AG04450 (cell line): ENCODE measurements around the gene NTNG2. TPM values are rescaled to one million over a fixed set of nuclear protein-coding genes. Genes with fewer than 3 reads are reported as not detected.

ENCODE experiments used
- CTCF ChIA-PET: fragments of 300-600, 350-600 bp; formaldehyde crosslinking; extraction: SDS; loops from one replicate; lab custom pipeline; 2022; ENCODE audit warnings: antibody characterized with exemption, inconsistent platforms; lab: Charles Lee
- POLR2A ChIA-PET: fragments of 350-600 bp; formaldehyde crosslinking; extraction: SDS; loops from one replicate; lab custom pipeline; 2021; ENCODE audit warnings: antibody characterized with exemption, inconsistent platforms; lab: Yijun Ruan, JAX
- DNase-seq: peaks from one replicate; pipeline ENCODE4 v3.0.0-alpha.2; 2011; ENCODE audit warnings: low read depth, low spot score
- H3K27ac ChIP-seq: one replicate; pipeline ENCODE4 v1.5.1; 2012; ENCODE audit warnings: low read depth, low read length, control low read depth
- H3K27me3 ChIP-seq: one replicate; pipeline ENCODE4 v1.6.0; 2012; ENCODE audit warnings: low read length; ENCODE audit not compliant: control insufficient read depth, insufficient read depth
- H3K4me3 ChIP-seq: 2 replicates; pipeline ENCODE4 v1.5.1; 2011; ENCODE audit warnings: mild to moderate bottlenecking, low read depth, low read length, control low read depth
- H3K9me3 ChIP-seq: 2 replicates; pipeline ENCODE4 v1.5.1; 2012; ENCODE audit warnings: low read length; ENCODE audit not compliant: control insufficient read depth, insufficient read depth
- CTCF ChIP-seq: IDR thresholded peaks from 2 replicates; pipeline ENCODE4 v1.5.1; 2011; ENCODE audit warnings: low read depth, low read length, control low read depth, inconsistent platforms
- polyA plus RNA-seq: library from polyadenylated mRNA; depleted of rRNA; stranded (reverse); fragments of >200 nt; gene quantifications from 2 replicates; pipeline ENCODE4 v1.2.3, GENCODE V29; 2011

The NTNG2 gene
- polyA plus RNA-seq, 1 experiment, result 0.93 TPM

DNA sequence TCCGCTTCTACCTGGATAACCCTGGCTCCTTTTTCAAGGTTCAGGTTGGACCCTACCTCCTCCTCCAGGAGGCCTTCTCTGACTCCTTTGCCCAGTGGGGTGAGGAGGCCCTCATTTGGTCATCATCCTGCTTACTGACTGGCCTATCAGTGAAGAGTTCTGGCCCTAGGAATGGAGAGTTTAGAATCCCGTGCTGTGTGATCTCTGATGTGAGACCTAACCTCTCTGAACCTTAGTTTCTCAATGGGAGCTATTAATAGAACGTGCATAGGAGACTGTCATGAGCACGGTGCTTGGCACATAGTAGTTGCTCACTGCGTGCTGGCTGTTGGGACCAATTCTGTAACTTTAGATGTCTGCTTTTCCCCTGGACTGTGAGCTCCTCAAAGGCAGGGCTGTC lies 10.3 kb downstream of the NTNG2 start:
- ChIA-PET POLR2A (no interaction called here), CTCF (interaction anchor here (0.5 to 4.7 kb wide), 5 partner anchors 62 to 219 kb away, joined by 4 to 60 read pairs (median 4); no protein-coding TSS in a partner anchor)
- H3K4me3 ChIP-seq, result no peak overlapping the region
- H3K27me3 ChIP-seq, result peaks cover 35% of the 10 kb centered on the region
- no peak for DNase-seq
- H3K27ac ChIP-seq, result no peak overlapping the region
- TF ChIP-seq CTCF, result no peak
- no peaks in the 10 kb centered on the region; the same call in 1 of the 2 replicates for H3K9me3 ChIP-seq

GRCh38 chr9:132175431-132175830 lies 13.6 kb downstream of the NTNG2 start:
- ChIA-PET CTCF (interaction anchor here (0.5 kb wide), 1 partner anchor 294 kb away, joined by 5 read pairs; no protein-coding TSS in a partner anchor), POLR2A (no interaction called here)
- TF ChIP-seq CTCF, result no peak
- no peak for DNase-seq
- Histone ChIP-seq H3K9me3 (no peaks in the 10 kb centered on the region; the same call in 1 of the 2 replicates), H3K27ac (no peak overlapping the region), H3K27me3 (peaks cover 34% of the 10 kb centered on the region), H3K4me3 (no peak overlapping the region)

- ChIA-PET CTCF (interaction anchor here (1.3 kb wide), 1 partner anchor 60 kb away, joined by 4 read pairs; no protein-coding TSS in a partner anchor), POLR2A (no interaction called here)
- DNase-seq, result no peak
- Histone ChIP-seq H3K4me3 (no peak overlapping the region), H3K27me3 (peaks cover 35% of the 10 kb centered on the region), H3K9me3 (no peaks in the 10 kb centered on the region; the same call in 1 of the 2 replicates), H3K27ac (no peak overlapping the region)
- no peak for TF ChIP-seq CTCF
Measured at GRCh38 chr9:132176338-132176737, 14.5 kb downstream of the NTNG2 start.

- TF ChIP-seq CTCF, result no peak
- H3K9me3 ChIP-seq, result no peaks in the 10 kb centered on the region; the same call in 1 of the 2 replicates
- ChIA-PET POLR2A (no interaction called here), CTCF (interaction anchor here (1.0 kb wide), 1 partner anchor 12 kb away, joined by 4 read pairs; no protein-coding TSS in a partner anchor)
- H3K27ac ChIP-seq, result no peak overlapping the region
- peaks cover 68% of the 10 kb centered on the region for H3K27me3 ChIP-seq
- no peak for DNase-seq
- no peak overlapping the region for H3K4me3 ChIP-seq
Measured at GRCh38 chr9:132181796-132182313, 20.0 kb downstream of the NTNG2 start.

DNA sequence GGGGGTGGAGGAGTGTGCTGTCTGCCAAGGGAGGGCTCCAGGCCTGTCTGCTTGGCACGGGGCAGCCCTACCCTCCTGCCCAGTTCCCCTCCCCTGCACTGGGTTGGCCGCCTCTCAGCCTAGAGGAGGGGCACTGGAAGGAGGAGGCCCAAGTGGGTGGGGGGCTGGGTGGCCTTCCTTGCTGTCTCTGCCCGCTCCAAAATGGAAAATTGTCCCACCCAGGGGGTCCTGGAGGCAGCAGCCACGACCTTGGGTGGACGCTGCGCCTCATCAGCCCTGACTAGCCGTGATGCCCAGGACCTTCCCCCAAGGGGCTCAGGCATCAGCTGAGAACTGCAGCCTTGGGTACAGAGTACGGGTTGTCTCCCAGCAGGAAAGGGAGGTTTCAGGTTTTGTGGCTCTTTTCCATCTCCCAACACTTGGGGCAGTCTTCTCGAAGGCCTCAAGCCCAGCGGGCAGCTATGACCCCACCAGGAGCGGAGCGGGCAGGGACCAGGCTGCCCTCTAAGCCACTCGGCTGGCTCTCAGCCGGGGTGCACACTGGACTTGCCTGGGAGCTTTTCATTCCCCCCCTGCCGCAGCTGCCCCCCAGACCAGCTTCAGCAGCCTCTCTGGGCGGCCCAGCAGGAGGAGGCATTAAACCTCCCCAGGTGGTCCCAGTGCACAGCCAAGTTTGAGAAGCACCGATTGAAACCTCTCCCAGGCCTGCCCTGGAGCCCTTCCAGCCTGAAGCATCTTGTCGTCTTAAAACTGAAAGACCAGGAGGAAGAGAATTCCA lies 20.6 kb downstream of the NTNG2 start:
- Histone ChIP-seq H3K9me3 (no peaks in the 10 kb centered on the region; the same call in 1 of the 2 replicates), H3K27ac (no peak overlapping the region), H3K27me3 (peaks cover 73% of the 10 kb centered on the region), H3K4me3 (no peak overlapping the region)
- ChIA-PET CTCF (interaction anchor here (0.6 kb wide), 1 partner anchor 278 kb away, joined by 3 read pairs; no protein-coding TSS in a partner anchor), POLR2A (no interaction called here)
- TF ChIP-seq CTCF, result peak; percentile 40; the same call in 1 of the 2 replicates
- DNase-seq, result no peak
